ENCODE measurements around the gene QSOX2. TPM values are rescaled to one million over a fixed set of nuclear protein-coding genes. Genes with fewer than 3 reads are reported as not detected.

Gene QSOX2
- total RNA-seq, 1 donor from 2014 or later = 15.5 TPM

DNA sequence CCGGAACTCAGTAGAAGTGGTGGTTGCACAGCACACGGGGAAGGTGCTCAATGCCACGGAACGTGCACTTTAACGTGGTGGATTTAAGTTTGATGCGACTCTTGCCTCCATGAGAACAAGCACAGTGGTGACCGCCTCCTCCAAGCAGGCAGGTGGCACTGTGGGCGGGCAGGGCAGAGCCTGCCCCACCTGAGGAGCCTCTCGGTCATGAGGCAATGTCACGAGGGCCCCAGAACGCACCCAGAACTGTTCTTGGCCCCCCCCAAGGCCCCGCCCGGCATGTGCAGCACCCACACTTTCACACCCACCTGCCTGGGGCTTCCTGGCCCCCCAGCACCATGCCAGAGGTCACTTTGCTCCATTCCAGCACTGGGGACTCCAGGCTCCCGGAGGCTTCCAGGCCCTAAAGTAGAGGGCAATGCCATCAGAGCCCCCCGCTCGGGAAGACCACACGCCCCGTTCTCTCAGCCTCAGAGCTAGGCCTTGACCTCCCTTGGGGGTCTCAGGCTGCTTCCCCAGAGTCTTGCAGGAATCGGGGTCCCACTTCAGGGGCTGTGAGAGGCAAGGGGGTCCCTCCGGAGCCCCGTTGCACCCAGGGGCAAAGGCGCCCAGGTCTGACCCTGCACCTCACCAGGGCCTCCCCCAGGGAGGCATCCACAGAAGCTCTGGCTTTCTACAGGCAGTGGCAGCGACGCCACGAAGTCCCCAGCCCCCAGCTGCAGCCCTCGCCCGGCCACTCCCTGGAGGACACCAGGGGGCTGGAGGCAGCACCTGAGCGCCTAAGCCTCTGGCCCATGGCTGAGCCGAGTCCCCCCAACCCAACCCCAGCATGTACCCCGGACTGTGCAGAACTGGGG lies 44.3 kb upstream of the QSOX2 start:
- Mint-ChIP-seq H3K4me1 (ENCODE audit: unreplicated experiment) (no peaks in the 10 kb centered on the region), H3K27me3 (ENCODE audit: unreplicated experiment) (peaks cover 13% of the 10 kb centered on the region), H3K9me3 (ENCODE audit: unreplicated experiment) (no peaks in the 10 kb centered on the region), H3K36me3 (ENCODE audit: unreplicated experiment) (peaks cover 2% of the 10 kb centered on the region), H3K27ac (ENCODE audit: unreplicated experiment) (no peak overlapping the region), H3K4me3 (ENCODE audit: unreplicated experiment) (no peak overlapping the region)
- no peak for DNase-seq (ENCODE audit: extremely low spot score, unreplicated experiment)
- TF ChIP-seq CTCF (IDR thresholded peaks at IDR 0.05) = no peak

GRCh38 chr9:136287960-136288753 lies 42.5 kb upstream of the QSOX2 start:
- Mint-ChIP-seq H3K4me3 (ENCODE audit: unreplicated experiment) (no peak overlapping the region), H3K9me3 (ENCODE audit: unreplicated experiment) (no peaks in the 10 kb centered on the region), H3K27ac (ENCODE audit: unreplicated experiment) (no peak overlapping the region), H3K4me1 (ENCODE audit: unreplicated experiment) (peaks cover 5% of the 10 kb centered on the region), H3K36me3 (ENCODE audit: unreplicated experiment) (peaks cover 2% of the 10 kb centered on the region), H3K27me3 (ENCODE audit: unreplicated experiment) (peaks cover 13% of the 10 kb centered on the region)
- TF ChIP-seq CTCF (IDR thresholded peaks at IDR 0.05) = no peak
- DNase-seq (ENCODE audit: extremely low spot score, unreplicated experiment) = no peak

- TF ChIP-seq CTCF (IDR thresholded peaks at IDR 0.05) = no peak
Measured at GRCh38 chr9:136286987-136287379, 41.4 kb upstream of the QSOX2 start.

DNA sequence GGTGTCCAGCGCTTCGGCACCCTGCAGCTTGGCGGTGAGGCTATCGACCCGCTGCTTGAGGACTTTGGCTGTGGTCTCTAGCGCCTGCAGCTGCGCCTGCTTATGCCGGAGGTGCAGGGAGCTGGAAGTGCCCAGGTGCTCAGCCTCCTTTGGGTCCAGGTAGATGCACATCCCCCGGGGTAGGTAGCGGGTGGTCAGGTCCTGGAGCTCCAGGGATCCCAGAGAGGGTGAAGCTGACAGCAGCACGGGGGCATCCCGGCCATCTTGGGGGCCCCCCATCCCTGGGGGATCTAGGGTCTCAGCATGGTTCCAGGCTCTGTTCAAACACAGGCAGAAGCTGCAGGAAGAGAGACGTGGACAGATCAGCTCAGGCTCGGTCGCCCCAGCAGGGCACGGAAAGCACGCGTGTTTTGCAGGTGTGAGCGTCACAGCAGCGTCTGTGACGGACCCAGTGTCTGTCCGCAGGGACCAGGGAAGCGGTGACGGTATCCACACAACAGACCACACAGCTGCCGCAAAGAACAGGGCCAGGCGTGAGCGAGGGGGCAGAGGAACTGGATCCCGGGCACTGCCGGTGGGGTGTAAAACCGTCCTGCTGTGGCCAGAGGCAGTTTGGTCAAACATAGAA lies 40.9 kb upstream of the QSOX2 start:
- Mint-ChIP-seq H3K27me3 (ENCODE audit: unreplicated experiment) (peaks cover 13% of the 10 kb centered on the region), H3K36me3 (ENCODE audit: unreplicated experiment) (peaks cover 2% of the 10 kb centered on the region)

More at GRCh38 chr9:136286987-136287379, 41.4 kb upstream of the QSOX2 start:
- Mint-ChIP-seq H3K27ac (ENCODE audit: unreplicated experiment) (no peak overlapping the region), H3K36me3 (ENCODE audit: unreplicated experiment) (peaks cover 2% of the 10 kb centered on the region), H3K4me1 (ENCODE audit: unreplicated experiment) (peaks cover 5% of the 10 kb centered on the region), H3K27me3 (ENCODE audit: unreplicated experiment) (peaks cover 13% of the 10 kb centered on the region), H3K4me3 (ENCODE audit: unreplicated experiment) (no peak overlapping the region), H3K9me3 (ENCODE audit: unreplicated experiment) (no peaks in the 10 kb centered on the region)
- DNase-seq (ENCODE audit: extremely low spot score, unreplicated experiment) = no peak

More for the DNA sequence above, 40.9 kb upstream of the QSOX2 start:
- H3K27ac Mint-ChIP-seq (ENCODE audit: unreplicated experiment) = no peak overlapping the region
- H3K4me1 Mint-ChIP-seq (ENCODE audit: unreplicated experiment) = peaks cover 5% of the 10 kb centered on the region
- no peak for TF ChIP-seq CTCF (IDR thresholded peaks at IDR 0.05)
- no peak for DNase-seq (ENCODE audit: extremely low spot score, unreplicated experiment)
- H3K4me3 Mint-ChIP-seq (ENCODE audit: unreplicated experiment) = no peak overlapping the region
- H3K9me3 Mint-ChIP-seq (ENCODE audit: unreplicated experiment) = no peaks in the 10 kb centered on the region

Data from osteocyte (in vitro differentiated cells).